Right kidney (tissue), 1 donor: Measurements from ENCODE around the gene SFTA2.
"Not testable (repeated sequence)": the region's sequence is repeated elsewhere in the genome, so short reads cannot be mapped to it uniquely, and the experiment has no call there.

Experiments
- DNase-seq: peaks from one replicate; pipeline ENCODE4 v3.0.0-alpha.2; 2016

SFTA2 gene

DNA sequence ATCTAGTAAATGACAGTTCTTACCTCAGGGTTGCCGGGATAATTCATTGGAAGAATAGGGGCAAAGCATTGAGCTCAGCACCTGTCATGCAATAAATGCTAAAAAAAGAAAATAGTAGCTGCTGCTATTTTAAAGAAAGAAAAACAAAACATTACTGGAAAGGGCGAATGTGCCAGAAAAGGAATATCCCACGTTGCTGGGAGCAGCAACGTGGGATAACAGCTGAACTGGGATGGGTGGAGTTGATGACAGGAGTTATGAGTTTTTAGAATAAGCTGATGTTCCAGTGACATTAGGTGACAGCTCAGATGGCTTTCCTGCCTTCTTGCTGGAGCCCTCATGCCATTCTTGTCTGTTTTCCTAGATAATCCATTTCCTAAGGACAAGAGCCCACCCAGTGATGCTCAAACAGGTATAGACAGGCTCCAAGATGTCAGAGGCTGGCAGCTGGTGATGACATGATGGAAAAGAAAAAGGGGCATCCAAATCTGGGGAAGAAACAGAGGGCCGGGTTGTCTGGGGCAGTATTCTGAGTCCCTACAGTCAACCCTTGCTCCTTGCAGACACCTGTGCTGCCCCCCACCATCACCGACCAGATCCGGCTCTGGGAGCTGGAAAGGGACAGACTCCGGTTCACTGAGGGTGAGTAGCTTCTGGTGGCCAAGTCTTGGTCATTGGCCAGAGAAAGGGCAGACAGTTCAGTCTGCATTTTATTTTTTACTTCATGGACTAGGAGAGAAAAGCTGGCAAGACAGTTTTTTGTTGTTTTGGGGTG is 19.0 kb downstream of the SFTA2 start:
- no peak for DNase-seq

DNA sequence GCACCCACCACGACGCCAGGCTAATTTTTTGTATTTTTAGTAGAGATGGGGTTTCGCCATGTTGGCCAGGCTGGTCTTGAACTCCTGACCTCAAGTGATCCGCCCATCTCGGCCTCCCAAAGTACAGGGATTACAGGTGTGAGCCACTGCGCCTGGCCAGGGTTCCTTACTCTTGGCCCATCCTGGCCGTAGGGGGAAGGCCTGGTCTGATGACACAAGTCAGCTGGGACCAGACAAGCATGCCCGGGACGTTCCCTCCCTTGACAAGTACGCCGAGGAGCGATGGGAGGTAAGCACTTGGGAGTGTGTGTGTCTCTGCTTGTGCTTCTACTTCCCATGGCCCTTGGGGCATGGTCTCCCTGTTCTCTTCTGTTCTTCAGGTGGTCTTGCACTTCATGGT is 21.5 kb downstream of the SFTA2 start:
- not testable (repeated sequence) for DNase-seq

- DNase-seq, result no peak
Measured at GRCh38 chr6:30908700-30909099, 23.3 kb downstream of the SFTA2 start.

DNA sequence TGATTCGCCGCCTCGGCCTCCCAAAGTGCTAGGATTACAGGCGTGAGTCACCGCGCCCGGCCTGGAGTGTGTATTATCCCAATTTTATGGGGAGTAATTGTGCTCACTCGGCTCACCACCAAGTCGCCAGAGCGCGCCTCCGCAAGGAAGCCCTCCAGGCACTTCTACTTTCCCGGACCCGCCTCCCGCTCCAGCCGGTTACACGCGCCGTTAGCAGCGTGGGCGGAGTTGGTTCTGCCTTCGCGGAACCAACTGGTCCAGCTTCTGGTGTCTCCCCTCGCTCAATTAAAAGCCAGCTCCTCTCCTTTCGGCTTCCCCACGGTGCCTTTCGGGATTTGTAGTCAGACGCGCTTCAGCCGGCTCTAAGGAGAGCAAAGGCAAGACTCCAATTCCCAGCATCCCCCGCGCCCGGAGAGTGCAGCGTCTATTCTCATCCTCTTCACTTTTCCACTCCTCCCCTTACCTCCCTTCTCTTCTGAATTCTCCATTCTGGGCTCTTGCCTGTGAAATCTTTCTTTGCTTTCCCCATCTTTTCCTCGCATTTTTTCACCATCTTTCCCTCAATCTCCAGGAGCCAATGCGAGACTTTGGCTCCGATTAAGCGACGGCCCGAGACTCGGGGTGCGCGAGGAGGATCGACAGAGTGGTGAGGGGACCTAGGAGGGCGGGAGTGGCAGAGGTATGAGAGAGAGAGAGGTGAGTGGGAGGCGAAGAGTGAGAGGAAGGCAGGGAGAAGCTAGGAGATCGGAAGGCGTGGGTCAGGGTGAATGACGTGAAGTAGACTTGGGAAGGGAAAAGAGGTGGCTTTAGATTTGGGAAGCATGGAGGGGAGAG is 24.0 kb downstream of the SFTA2 start, which contains the start of gene GTF2H4:
Gene GTF2H4, plus strand, starts transcription at position 450 of the 834 bp plus-strand sequence.
- DNase-seq, result peak; percentile 85

DNA sequence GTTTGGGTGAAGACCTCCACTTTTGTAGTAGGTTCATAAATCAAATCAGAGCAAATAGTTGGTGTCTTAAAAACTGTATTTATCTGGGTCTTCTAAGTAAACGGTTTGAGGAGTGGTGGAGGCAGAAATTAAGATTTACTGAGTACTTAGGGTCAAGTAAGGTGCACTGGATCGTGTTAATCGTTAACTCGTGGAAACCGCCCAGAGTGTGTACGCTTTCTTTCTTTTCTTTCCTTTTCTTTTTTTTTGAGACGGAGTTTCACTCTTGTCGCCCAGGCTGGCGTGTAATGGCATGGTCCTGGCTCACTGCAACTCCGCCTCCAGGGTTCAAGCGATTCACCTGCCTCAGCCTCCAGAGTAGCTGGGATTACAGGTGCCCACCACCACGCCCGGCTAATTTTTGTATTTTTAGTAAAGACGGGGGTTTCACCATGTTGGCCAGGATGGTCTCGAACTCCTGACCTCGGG is 24.6 kb downstream of the SFTA2 start:
- not testable (repeated sequence) for DNase-seq

- no peak for DNase-seq
Measured at GRCh38 chr6:30903236-30903635, 28.7 kb downstream of the SFTA2 start.

DNA sequence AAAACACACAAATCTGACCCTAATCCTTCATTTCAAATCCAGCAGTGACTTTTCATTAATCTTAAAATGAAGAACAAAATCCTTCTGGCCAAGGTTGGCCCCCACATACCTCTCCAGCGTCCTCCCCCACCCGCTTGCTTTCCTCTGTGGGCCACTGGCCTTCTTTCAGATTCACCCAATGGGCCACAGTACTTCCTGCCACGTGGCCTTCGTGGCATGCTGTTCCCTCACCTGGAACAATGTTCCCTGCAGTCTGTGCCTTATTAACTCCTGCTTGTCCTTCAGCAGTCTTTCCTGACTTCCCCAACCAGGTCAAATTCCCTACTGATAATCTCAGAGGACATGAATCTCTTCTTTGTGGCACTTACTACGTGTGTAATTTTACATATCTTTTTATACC is 29.3 kb downstream of the SFTA2 start:
- no peak for DNase-seq

GRCh38 chr6:30902196-30902595 is 29.8 kb downstream of the SFTA2 start:
- DNase-seq, result not testable (repeated sequence)

GRCh38 chr6:30901436-30901835 is 30.5 kb downstream of the SFTA2 start:
- DNase-seq, result no peak

- no peak for DNase-seq
Measured at GRCh38 chr6:30900863-30901417, 31.0 kb downstream of the SFTA2 start.

DNA sequence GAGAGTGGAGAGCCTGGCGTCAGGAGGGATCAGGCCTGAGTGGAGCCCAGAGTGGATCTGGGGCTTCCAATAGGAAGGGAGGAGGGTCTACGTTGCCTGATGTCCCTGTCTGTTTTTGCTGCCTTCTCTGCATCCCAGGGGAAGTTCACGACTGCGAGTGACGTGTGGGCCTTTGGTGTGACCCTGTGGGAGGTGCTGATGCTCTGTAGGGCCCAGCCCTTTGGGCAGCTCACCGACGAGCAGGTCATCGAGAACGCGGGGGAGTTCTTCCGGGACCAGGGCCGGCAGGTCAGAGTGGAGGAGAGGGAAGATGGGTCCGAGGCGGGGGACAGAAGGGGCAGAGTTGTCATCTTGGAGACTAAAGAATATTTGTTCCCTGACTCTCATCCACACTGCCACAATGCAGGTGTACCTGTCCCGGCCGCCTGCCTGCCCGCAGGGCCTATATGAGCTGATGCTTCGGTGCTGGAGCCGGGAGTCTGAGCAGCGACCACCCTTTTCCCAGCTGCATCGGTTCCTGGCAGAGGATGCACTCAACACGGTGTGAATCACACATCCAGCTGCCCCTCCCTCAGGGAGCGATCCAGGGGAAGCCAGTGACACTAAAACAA is 33.1 kb downstream of the SFTA2 start:
- no peak for DNase-seq

GRCh38 chr6:30897882-30898281 is 34.1 kb downstream of the SFTA2 start:
- no peak for DNase-seq

DNA sequence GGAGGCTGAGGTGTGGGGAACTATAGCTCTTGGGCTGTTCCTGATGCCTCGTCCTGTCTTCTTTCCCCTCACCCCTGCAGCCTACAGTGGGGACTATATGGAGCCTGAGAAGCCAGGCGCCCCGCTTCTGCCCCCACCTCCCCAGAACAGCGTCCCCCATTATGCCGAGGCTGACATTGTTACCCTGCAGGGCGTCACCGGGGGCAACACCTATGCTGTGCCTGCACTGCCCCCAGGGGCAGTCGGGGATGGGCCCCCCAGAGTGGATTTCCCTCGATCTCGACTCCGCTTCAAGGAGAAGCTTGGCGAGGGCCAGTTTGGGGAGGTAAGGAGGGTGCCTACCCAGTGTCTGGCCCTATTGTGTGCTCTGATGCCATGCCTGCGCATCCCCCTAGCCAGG is 35.4 kb downstream of the SFTA2 start:
- DNase-seq, result no peak

GRCh38 chr6:30895343-30895742 is 36.6 kb downstream of the SFTA2 start:
- DNase-seq, result no peak

DNA sequence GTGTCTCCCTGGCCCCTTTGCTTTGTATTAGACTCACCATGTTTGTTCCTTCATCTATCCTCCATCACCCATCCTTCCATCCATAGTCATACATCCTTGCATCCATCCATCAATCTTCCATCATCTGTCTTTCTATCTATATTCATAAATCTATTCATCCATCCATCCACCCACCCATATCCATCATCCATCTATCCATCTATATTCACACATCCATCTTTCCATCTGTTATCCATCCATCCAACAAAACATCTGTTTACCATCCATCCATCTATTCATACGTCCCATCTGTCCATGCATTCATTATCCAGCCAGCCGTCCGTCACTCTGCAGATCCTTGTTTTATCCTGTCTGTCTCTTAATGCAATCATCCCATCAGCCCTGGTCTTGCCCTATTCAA is 37.0 kb downstream of the SFTA2 start:
- DNase-seq, result no peak

GRCh38 chr6:30894381-30894780 is 37.6 kb downstream of the SFTA2 start:
- DNase-seq, result no peak

GRCh38 chr6:30893666-30894065 is 38.3 kb downstream of the SFTA2 start:
- DNase-seq, result no peak

DNA sequence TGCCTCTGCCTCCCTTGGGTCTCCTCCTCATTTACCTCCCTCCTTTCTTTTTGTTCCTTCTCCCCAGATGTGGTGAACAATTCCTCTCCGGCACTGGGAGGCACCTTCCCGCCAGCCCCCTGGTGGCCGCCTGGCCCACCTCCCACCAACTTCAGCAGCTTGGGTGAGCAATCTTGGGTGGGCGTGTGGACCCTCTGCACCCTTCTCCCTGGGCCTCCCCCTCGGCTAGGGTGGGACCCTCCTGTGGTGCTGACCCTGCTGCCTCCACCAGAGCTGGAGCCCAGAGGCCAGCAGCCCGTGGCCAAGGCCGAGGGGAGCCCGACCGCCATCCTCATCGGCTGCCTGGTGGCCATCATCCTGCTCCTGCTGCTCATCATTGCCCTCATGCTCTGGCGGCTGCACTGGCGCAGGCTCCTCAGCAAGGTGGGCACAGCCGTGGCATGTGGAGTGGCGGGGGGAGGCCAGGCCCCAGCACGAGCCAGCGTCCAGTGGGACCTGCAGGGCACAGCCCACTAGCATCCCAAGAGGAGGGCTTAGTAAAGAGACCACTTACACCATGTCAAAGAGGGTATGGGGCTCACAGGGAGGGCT is 38.9 kb downstream of the SFTA2 start:
- DNase-seq, result no peak

DNA sequence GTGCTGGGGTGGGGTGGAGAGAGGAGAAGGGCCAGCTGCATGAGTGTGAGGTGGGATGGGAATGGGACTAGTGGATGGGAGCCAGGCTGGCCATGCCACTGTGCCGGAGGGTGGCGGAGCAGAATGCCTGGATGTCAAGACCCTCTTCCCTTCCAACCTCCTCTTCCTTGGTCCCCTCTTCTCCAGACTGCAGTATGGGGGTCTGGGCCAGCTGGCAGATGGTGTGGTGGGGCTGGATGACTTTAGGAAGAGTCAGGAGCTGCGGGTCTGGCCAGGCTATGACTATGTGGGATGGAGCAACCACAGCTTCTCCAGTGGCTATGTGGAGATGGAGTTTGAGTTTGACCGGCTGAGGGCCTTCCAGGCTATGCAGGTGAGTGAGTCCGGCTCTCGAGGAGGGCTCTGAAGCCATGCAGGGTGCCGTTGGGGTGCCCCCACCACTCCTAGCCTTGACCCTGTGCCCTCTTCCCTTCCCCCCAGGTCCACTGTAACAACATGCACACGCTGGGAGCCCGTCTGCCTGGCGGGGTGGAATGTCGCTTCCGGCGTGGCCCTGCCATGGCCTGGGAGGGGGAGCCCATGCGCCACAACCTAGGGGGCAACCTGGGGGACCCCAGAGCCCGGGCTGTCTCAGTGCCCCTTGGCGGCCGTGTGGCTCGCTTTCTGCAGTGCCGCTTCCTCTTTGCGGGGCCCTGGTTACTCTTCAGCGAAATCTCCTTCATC is 40.0 kb downstream of the SFTA2 start:
- no peak for DNase-seq

- no peak for DNase-seq
Measured at GRCh38 chr6:30891450-30891723, 40.6 kb downstream of the SFTA2 start.

- DNase-seq, result no peak
Measured at GRCh38 chr6:30890646-30891449, 41.1 kb downstream of the SFTA2 start.
